C4-2B (cell line): ENCODE data around the gene LYSMD3.

Experiments
- ZFX ChIP-seq: fragments of 450-650 bp; IDR thresholded peaks from 2 replicates; pipeline ENCODE4 v1.6.1; 2017
- TF ChIP-seq, protein P1 (sequence below): fragments of 450-650 bp; conservative IDR thresholded peaks from 2 replicates; pipeline ENCODE4 v1.5.1; 2017; ENCODE audit warnings: mild to moderate bottlenecking

DNA sequence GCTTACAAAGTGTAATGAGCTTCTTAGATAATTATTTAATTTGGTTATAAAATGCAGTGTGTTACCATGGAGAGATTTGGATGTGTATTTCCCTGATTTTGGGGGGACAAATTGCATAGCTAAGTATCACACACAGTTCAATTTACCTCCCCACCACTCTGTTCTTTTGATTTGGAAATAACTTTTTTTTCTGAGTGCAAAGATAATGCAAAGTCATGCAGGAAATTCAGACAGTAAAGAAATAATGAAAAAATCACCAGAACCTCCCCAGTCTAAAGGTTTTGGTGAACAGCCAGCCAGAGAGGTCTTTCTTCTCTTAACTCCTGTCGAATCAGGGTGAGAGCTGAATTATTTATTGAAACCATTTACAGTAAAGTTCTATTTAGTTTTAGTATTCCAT lies 32.4 kb upstream of the LYSMD3 start:
- TF ChIP-seq, protein P1, sequence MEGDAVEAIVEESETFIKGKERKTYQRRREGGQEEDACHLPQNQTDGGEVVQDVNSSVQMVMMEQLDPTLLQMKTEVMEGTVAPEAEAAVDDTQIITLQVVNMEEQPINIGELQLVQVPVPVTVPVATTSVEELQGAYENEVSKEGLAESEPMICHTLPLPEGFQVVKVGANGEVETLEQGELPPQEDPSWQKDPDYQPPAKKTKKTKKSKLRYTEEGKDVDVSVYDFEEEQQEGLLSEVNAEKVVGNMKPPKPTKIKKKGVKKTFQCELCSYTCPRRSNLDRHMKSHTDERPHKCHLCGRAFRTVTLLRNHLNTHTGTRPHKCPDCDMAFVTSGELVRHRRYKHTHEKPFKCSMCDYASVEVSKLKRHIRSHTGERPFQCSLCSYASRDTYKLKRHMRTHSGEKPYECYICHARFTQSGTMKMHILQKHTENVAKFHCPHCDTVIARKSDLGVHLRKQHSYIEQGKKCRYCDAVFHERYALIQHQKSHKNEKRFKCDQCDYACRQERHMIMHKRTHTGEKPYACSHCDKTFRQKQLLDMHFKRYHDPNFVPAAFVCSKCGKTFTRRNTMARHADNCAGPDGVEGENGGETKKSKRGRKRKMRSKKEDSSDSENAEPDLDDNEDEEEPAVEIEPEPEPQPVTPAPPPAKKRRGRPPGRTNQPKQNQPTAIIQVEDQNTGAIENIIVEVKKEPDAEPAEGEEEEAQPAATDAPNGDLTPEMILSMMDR: no peak
- TF ChIP-seq ZFX: no peak
